ENCODE data around the gene KDSR. TPM values are rescaled to one million over a fixed set of nuclear protein-coding genes. Genes with fewer than 3 reads are reported as not detected.

The KDSR gene
- polyA plus RNA-seq, 1 donor from 2014 or later = 14.7 TPM

DNA sequence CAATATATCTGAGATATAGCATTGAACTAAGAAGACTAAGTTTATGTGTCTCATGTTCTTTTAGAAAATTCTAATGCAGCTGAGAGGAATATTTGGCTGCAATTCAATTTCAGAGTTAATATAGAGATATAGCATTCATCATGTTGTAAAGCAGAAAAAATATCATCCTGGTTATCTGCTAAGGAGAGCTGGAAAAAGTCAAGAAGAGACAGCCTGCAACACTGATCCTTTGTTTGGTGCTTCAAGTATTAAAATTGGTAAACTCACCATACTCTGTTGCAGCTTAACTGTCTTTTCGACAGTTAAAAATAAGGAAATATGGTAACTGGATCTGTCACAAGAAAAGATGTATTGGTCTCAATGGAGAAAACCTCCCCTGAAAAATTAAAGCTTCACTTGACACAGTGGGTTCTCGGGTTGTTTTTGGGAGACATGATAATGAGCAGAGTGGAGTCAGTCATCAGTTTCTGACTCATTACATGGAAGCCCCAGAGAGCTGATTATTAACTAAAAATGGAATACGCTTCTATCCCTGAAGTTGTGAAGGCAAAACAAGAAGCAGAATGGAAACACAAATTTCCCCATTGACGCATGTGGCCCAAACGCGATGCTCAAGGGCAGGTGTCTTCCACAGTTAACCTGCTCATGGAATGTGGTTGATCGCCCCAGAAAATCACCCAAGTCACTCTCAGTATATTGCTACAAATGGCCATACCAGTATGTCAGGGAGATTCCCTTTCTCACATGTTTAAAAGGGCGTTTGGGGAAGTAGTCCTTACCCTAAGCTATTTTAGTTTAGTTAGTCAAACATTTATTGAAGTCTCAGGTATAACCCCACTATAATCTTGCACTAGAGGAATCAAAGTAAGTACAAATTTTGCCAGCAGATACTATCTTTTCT lies 55.6 kb downstream of the KDSR start:
- H3K36me3 ChIP-seq (ENCODE audit: insufficient read depth, low read length) = no peaks in the 10 kb centered on the region
- no peak overlapping the region for H3K4me2 ChIP-seq (ENCODE audit: low read length)
- H3K9ac ChIP-seq (ENCODE audit: low read length) = no peak overlapping the region
- no peak overlapping the region for H2AFZ ChIP-seq (ENCODE audit: low read depth, low read length)
- no peaks in the 10 kb centered on the region for H3K9me3 ChIP-seq (ENCODE audit: low read length)
- H4K20me1 ChIP-seq (ENCODE audit: insufficient read depth) = no peaks in the 10 kb centered on the region
- H3K27ac ChIP-seq (ENCODE audit: low read length) = no peak overlapping the region
- TF ChIP-seq RAD21 (conservative IDR thresholded peaks at IDR 0.05) (no peak), EZH2 (IDR thresholded peaks at IDR 0.05; ENCODE audit: borderline replicate concordance, insufficient read depth, low read length, poor library complexity, severe bottlenecking) (no peak), SMC3 (conservative IDR thresholded peaks at IDR 0.05; ENCODE audit: poor library complexity) (no peak), MXI1 (conservative IDR thresholded peaks at IDR 0.05; ENCODE audit: poor library complexity, severe bottlenecking) (no peak), EP300 (conservative IDR thresholded peaks at IDR 0.05; ENCODE audit: poor library complexity, severe bottlenecking) (no peak), TAF1 (IDR thresholded peaks at IDR 0.05; ENCODE audit: low read depth) (no peak), POLR2AphosphoS5 (IDR thresholded peaks at IDR 0.05) (no peak)
- TF ChIP-seq, protein P1, sequence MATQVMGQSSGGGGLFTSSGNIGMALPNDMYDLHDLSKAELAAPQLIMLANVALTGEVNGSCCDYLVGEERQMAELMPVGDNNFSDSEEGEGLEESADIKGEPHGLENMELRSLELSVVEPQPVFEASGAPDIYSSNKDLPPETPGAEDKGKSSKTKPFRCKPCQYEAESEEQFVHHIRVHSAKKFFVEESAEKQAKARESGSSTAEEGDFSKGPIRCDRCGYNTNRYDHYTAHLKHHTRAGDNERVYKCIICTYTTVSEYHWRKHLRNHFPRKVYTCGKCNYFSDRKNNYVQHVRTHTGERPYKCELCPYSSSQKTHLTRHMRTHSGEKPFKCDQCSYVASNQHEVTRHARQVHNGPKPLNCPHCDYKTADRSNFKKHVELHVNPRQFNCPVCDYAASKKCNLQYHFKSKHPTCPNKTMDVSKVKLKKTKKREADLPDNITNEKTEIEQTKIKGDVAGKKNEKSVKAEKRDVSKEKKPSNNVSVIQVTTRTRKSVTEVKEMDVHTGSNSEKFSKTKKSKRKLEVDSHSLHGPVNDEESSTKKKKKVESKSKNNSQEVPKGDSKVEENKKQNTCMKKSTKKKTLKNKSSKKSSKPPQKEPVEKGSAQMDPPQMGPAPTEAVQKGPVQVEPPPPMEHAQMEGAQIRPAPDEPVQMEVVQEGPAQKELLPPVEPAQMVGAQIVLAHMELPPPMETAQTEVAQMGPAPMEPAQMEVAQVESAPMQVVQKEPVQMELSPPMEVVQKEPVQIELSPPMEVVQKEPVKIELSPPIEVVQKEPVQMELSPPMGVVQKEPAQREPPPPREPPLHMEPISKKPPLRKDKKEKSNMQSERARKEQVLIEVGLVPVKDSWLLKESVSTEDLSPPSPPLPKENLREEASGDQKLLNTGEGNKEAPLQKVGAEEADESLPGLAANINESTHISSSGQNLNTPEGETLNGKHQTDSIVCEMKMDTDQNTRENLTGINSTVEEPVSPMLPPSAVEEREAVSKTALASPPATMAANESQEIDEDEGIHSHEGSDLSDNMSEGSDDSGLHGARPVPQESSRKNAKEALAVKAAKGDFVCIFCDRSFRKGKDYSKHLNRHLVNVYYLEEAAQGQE (IDR thresholded peaks at IDR 0.05; ENCODE audit: borderline replicate concordance) = no peak
- TF ChIP-seq, protein P2, sequence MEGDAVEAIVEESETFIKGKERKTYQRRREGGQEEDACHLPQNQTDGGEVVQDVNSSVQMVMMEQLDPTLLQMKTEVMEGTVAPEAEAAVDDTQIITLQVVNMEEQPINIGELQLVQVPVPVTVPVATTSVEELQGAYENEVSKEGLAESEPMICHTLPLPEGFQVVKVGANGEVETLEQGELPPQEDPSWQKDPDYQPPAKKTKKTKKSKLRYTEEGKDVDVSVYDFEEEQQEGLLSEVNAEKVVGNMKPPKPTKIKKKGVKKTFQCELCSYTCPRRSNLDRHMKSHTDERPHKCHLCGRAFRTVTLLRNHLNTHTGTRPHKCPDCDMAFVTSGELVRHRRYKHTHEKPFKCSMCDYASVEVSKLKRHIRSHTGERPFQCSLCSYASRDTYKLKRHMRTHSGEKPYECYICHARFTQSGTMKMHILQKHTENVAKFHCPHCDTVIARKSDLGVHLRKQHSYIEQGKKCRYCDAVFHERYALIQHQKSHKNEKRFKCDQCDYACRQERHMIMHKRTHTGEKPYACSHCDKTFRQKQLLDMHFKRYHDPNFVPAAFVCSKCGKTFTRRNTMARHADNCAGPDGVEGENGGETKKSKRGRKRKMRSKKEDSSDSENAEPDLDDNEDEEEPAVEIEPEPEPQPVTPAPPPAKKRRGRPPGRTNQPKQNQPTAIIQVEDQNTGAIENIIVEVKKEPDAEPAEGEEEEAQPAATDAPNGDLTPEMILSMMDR (IDR thresholded peaks at IDR 0.05; ENCODE audit: poor library complexity, severe bottlenecking) = no peak
- no peaks in the 10 kb centered on the region for H3K9me2 ChIP-seq (ENCODE audit: insufficient read depth, low read length)
- no peaks in the 10 kb centered on the region for H3F3A ChIP-seq (ENCODE audit: insufficient read depth, low read length, poor library complexity, severe bottlenecking)
- H3K27me3 ChIP-seq (ENCODE audit: insufficient read depth, low read depth, low read length) = peaks cover 3% of the 10 kb centered on the region
- no peaks in the 10 kb centered on the region for H3K79me2 ChIP-seq (replicated peaks; ENCODE audit: insufficient read depth, low read length)
- no peak overlapping the region for H3K4me3 ChIP-seq (ENCODE audit: low read length)

DNA sequence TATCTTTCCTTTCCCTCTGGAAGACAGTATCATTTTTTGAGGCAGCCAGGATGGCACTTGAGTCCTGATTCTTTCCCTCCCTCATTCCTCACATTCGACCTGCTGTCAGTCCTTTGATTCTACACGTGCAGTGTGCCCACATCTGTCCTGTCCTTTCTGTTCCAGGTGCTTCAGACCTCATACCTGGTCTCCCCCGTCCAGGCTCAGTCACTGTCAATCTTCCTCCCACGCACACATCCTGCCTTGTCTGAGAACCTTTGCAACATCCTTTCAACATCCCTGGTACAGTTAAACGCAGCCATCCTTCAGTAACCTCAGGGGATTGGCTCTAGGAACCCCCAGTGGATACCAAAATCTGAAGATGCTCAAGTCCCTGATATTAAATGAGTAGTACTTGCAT lies 57.6 kb downstream of the KDSR start:
- H3K9me2 ChIP-seq (ENCODE audit: insufficient read depth, low read length) = no peaks in the 10 kb centered on the region
- no peak overlapping the region for H3K27ac ChIP-seq (ENCODE audit: low read length)
- H3K9me3 ChIP-seq (ENCODE audit: low read length) = no peaks in the 10 kb centered on the region
- H3K79me2 ChIP-seq (replicated peaks; ENCODE audit: insufficient read depth, low read length) = no peaks in the 10 kb centered on the region
- H2AFZ ChIP-seq (ENCODE audit: low read depth, low read length) = no peak overlapping the region
- no peaks in the 10 kb centered on the region for H4K20me1 ChIP-seq (ENCODE audit: insufficient read depth)
- no peak overlapping the region for H3K9ac ChIP-seq (ENCODE audit: low read length)
- H3K36me3 ChIP-seq (ENCODE audit: insufficient read depth, low read length) = no peaks in the 10 kb centered on the region
- TF ChIP-seq, protein P2 (IDR thresholded peaks at IDR 0.05; ENCODE audit: poor library complexity, severe bottlenecking) = no peak
- TF ChIP-seq RAD21 (conservative IDR thresholded peaks at IDR 0.05) (no peak), POLR2AphosphoS5 (IDR thresholded peaks at IDR 0.05) (no peak), TAF1 (IDR thresholded peaks at IDR 0.05; ENCODE audit: low read depth) (no peak), MXI1 (conservative IDR thresholded peaks at IDR 0.05; ENCODE audit: poor library complexity, severe bottlenecking) (no peak), EP300 (conservative IDR thresholded peaks at IDR 0.05; ENCODE audit: poor library complexity, severe bottlenecking) (no peak), EZH2 (IDR thresholded peaks at IDR 0.05; ENCODE audit: borderline replicate concordance, insufficient read depth, low read length, poor library complexity, severe bottlenecking) (no peak), SMC3 (conservative IDR thresholded peaks at IDR 0.05; ENCODE audit: poor library complexity) (no peak)
- TF ChIP-seq, protein P1 (IDR thresholded peaks at IDR 0.05; ENCODE audit: borderline replicate concordance) = no peak
- no peak overlapping the region for H3K4me3 ChIP-seq (ENCODE audit: low read length)
- H3K27me3 ChIP-seq (ENCODE audit: insufficient read depth, low read depth, low read length) = no peaks in the 10 kb centered on the region
- H3K4me2 ChIP-seq (ENCODE audit: low read length) = no peak overlapping the region
- H3F3A ChIP-seq (ENCODE audit: insufficient read depth, low read length, poor library complexity, severe bottlenecking) = no peaks in the 10 kb centered on the region
